GM19043 (cell line): ENCODE data around the gene ANXA4.
"Not testable (repeated sequence)": the region's sequence is repeated elsewhere in the genome, so short reads cannot be mapped to it uniquely, and the experiment has no call there.

Source experiments
- ATAC-seq: cut with Tn5 transposase; IDR thresholded peaks from one replicate; pipeline ENCODE4 v1.9.1; 2021; ENCODE audit warnings: low read depth; ENCODE audit not compliant: unreplicated experiment

Gene ANXA4

GRCh38 chr2:69745035-69745434 lies 3.1 kb downstream of the ANXA4 start:
- no peak for ATAC-seq

DNA sequence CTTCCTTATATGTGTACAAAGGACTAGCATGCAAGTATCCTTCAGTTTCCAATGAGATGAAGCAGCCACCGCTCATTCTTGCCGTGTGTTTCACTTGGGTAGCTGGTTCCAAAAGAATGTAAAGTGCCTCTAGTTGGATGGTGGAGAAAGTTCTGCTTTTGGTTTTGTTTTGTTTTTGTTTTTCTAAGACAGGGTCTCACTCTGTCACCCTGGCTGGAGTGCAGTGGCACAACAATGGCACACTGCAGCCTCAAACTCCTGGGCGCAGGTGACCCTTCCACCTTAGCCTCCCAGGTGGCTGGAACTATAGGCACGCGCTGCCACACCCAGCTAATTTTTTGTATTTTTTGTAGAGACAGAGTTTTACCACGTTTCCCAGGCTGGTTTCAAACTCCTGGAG lies 8.3 kb downstream of the ANXA4 start:
- no peak for ATAC-seq

DNA sequence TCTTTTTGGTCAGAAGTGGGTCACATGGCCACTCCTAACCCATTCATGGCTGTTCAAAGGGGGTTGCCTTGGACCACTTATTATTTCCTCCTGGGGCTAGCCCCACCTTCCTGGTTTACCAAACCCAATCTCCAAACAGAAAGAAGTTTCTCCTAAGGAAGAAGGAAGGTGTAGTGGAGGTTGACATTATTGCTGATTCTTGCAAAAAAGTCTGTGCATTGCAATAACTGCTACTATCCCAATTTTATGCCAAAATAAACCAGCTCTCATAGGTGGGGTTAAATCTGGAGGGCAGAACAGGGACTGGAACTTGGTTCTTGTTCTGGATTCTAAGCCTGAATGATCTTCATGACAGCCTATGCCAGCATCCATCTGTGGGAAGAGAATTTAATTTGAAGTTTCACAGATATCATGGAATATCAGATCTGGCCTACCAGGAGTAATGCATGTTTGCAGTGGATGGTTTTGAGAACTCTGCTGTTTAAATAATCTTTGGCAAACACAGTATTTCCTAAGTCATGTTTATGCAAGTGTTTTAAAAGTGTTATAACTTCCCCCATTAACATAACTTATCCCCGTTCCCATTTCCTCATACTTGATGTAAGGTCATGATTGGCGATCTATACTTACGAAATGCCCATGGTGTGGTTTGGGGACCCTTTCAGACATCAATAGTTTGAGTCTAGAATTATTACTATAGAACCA lies 11.9 kb downstream of the ANXA4 start:
- no peak for ATAC-seq

- no peak for ATAC-seq
Measured at GRCh38 chr2:69754633-69755032, 12.7 kb downstream of the ANXA4 start.

DNA sequence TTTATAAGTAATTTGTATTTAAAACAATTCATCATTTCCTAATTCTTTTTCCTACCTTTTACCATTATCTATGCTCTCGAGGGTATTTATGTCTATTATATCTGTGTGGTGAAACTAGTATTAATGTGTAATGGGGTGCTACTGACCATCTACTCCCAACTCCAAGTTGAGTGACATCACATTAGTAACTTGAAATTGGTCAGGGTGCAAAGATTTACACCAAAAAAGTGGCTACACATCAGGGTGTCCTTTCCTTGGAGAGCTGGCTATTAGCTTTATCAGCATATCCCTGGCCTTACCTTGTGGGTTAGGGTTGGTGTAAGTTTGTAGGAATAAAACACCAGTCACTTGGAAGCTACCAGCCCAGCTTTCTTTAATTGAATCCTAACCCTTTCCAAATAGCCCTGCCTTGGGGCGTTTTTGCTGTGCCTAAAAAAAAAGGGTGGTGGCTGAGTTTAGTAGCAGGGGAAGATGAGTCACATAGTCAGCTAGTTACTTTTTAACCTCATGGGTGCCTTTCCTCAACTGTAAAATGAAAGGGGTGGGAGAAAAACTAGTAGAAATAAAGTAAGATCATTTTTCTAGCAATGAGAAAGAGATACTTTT lies 14.0 kb downstream of the ANXA4 start:
- no peak for ATAC-seq

DNA sequence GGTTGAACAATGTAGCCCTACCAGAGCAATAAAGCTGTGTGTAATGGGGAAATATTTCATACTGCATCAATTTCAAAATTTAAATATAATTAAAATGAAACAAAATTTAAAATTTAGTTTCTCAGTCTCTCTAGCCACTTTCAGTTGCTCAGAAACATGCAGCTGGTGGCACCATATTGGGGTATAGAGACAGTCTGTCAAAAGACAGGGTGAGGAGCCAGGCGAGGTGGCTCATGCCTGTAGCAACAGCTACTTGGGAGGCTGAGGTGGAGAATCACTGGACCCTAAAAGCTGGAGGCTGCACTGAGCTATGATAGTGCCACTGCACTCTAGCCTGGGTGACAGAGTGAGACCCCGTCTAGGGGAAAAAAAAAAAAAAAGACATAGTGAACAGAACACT lies 20.1 kb downstream of the ANXA4 start:
- ATAC-seq = no peak

DNA sequence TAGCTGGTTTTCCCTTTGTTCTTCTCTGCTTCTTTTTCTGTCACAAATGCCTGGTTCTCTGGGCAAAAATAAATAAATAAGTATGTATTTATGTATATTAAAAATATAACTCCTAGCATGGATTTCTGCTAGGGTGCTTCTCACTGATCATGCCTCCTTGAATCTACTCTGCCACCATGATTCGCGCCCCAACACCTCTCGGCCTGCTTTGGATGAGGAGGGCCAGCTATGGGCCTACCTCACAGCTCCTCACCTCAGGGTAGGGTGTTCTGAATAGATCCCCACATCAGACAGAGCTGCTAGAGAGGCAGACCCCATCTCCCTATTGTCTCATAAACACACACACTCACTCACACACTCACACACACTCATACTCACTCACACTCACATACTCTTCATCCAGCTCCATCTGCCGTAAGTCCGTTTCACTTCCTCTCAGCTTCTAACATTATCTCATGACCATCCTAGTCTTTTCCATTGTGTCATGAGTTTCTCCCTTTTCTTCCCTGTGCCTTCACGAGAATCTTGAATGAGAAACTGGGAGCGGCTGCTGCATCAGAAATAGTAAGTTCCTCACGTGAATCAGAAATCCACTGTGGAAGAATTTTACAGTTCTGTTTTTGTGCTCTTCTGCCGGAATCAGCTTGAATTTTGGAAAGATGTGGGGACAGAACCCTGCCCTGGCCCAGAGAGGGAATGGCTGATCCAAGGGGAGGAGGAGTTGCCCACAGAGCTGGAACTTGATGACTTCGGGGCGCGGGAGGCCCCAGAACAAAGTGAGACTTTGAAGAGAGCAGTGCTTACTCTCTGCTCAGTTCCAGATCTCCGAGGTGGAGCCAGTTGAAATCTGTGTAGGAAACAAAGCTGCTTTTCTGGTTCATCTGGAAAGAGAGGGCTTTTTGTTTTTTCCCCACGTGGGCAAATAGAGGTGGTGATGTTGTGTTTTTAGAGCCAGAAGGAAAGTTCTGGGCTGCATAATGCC lies 20.9 kb downstream of the ANXA4 start:
- no peak for ATAC-seq

DNA sequence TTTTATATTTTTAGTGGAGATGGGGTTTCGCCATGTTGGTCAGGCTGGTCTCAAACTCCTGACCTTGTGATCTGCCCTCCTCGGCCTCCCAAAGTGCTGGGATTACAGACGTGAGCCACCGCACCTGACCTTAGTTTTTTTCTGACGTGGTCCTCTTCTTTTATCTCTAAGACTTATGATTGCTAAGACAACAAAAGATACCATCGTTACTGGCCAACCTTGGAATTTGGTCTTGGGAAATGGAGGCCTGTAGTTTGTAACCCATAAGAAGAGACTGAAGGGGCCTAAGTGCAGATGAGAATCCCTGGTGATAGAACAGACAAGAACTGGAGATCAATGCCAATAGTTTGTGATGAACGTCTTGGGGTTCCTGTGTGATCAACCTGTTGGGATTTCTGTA lies 21.9 kb downstream of the ANXA4 start:
- not testable (repeated sequence) for ATAC-seq

- no peak for ATAC-seq
Measured at GRCh38 chr2:69764286-69765095, 22.6 kb downstream of the ANXA4 start.

DNA sequence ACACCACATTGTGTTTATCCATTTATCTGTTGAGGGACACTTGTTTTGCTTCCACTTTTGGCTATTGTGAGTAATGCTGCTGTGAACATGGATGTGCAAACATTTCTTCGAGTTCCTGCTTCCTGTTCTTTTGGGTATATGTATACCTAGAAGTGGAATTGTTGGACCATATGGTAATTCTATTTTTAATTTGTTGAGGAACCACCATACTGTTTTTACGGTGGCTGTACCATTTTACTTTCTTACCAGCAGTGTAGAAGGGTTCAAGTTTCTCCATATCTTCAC lies 23.1 kb downstream of the ANXA4 start:
- ATAC-seq = no peak

- no peak for ATAC-seq
Measured at GRCh38 chr2:69766014-69766413, 24.1 kb downstream of the ANXA4 start.

GRCh38 chr2:69767034-69767433 lies 25.1 kb downstream of the ANXA4 start:
- no peak for ATAC-seq

- ATAC-seq = no peak
Measured at GRCh38 chr2:69768235-69768634, 26.3 kb downstream of the ANXA4 start.

GRCh38 chr2:69768789-69769188 lies 26.9 kb downstream of the ANXA4 start:
- no peak for ATAC-seq

DNA sequence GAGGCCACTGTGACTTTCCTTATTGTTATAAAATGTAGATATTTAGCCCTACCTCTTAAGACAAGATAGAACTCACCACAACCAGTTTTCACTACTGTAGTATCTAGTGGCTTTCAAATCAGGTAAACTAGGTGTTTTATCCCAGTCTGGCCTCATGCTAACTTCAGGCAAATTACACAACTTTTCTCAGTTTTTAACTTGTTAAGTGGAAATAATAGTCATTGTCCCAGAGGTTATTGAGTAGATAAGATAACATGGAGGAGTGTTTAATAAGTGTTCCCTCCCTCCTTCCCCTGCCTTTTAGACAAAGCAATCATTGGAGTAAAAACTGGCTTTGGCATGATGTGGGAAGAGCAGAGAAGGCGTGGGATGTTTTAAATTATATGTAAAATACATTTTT lies 27.3 kb downstream of the ANXA4 start:
- no peak for ATAC-seq

DNA sequence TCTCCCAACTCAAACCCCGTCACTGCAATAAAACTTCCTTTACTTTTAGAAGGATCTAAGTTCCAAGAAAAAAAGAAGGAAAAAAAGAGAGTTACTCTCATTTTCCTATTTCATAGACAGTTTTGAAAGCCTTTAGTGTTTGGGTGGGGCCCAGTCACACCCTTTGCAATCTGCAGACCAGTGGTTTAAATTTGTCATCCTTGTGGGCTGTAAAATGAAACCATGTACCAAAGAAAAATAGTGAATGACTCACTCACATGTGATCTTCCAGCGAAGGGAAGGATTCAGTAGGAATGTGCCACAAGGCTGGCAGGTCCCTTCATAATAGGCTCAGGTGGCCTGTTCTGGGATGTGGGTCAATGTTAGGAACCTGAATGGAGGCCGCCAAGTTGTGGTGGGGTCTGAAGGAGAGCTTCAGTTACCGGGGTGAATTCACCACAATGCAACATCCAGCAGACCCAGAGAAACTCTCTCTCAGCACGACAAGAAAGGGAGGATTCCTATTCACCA lies 28.3 kb downstream of the ANXA4 start:
- no peak for ATAC-seq

DNA sequence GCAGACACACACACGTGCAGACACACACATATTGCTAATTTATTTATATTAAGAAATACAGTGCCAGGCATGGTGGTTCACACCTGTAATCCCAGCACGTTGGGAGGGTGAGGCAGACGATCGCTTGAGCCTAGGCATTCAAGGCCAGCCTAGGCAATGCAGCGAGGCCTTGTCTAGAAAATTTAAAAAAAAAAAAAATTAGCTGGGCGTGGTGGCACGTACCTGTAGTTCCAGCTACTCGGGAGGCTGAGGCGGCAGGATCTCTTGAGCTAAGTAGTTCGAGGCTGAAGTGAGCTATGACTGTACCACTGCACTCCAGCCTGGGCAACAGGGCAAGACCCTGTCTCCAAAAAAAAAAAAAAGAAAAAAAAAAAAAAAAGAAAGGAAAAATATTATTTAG lies 28.8 kb downstream of the ANXA4 start:
- no peak for ATAC-seq

DNA sequence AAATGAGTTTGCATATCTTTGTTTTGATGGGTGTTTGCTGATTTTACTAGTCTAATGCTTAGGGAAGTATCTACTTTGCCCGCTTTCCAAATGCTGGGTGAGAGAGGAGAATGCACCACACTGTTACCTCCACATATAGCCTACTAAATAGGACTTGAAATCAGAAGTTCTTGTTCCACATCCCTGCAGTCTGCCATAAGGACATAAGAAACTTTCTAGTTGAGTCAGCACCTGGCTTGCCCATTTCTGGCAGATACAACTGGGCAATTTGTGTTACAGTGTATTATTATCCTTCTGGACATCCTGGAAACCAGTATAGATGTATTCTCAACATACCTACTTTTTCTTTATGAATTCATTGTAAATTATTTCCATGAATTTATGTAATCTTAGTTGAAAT lies 29.5 kb downstream of the ANXA4 start:
- ATAC-seq = no peak

GRCh38 chr2:69773206-69773605 lies 31.3 kb downstream of the ANXA4 start:
- no peak for ATAC-seq

DNA sequence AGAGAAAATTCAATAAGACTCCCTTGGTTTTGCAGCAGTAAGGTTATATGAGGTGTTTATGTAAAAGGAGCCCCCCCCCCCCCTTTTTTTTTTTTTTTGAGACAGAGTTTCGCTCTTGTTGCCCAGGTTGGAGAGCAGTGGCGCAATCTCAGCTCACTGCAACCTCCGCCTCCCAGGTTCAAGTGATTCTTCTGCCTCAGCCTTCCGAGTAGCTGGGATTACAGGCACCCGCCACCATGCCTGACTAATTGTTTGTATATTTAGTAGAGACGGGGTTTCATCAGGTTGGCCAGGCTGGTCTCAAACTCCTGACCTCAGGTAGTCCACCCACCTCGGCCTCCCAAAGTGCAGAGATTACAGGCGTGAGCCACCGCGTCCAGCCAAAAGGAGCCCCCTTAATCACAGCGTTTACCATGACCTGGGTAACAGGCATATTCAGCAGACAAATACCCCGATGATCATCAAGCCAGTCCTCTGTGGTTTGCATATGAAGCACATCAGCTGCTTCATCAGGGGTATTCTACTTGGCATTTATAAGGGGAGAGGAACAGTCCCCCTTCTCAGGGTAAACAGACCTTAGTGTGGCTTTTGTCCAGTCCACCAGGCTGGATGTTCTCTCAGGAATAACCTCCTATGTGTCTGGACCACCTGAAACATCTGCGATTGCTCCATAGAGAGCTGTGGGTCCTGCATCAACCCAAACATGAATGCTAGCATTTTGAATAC lies 32.5 kb downstream of the ANXA4 start:
- peak; percentile 14 for ATAC-seq
